Activated CD8-positive, alpha-beta T cell treated with anti-CD3 and anti-CD28 coated beads, Interleukin-2, amount 10 ng/mL, durations not matched to agents 7 days and 5 days (primary cell): Measurements from ENCODE around the gene IGFALS. TPM values are rescaled to one million over a fixed set of nuclear protein-coding genes. Genes with fewer than 3 reads are reported as not detected.

Experiments used
- ATAC-seq: fragments of 150-1000 bp; cut with Tn5 transposase; one replicate; pipeline ENCODE4 v1.10.0; 2021; ENCODE audit warnings: moderate library complexity
- CTCF ChIA-PET: fragments of 350-600 bp; sonication (Branson Sonifier 250); formaldehyde crosslinking; loops from one replicate; lab custom pipeline; 2021; ENCODE audit warnings: antibody characterized with exemption; lab: Charles Lee
- POLR2A ChIA-PET: fragments of 350-600 bp; sonication (Branson Sonifier 250); formaldehyde crosslinking; loops from one replicate; lab custom pipeline; 2021; ENCODE audit warnings: antibody characterized with exemption; lab: Charles Lee
- DNase-seq: peaks from one replicate; pipeline ENCODE4 v3.0.0-alpha.2; 2020
- H3K27ac Mint-ChIP-seq: one replicate; pipeline ENCODE4 v1.8.0; 2021; ENCODE audit warnings: mild to moderate bottlenecking, mixed read lengths
- H3K27me3 Mint-ChIP-seq: one replicate; pipeline ENCODE4 v1.8.0; 2021; ENCODE audit warnings: low read depth, mixed read lengths
- H3K36me3 Mint-ChIP-seq: one replicate; pipeline ENCODE4 v1.8.0; 2021; ENCODE audit warnings: low read depth, mixed read lengths
- H3K4me1 Mint-ChIP-seq: one replicate; pipeline ENCODE4 v1.8.0; 2021; ENCODE audit warnings: low read depth, mixed read lengths
- H3K4me3 Mint-ChIP-seq: one replicate; pipeline ENCODE4 v1.8.0; 2021; ENCODE audit warnings: mild to moderate bottlenecking, mixed read lengths
- H3K9me3 Mint-ChIP-seq: one replicate; pipeline ENCODE4 v1.8.0; 2022; ENCODE audit warnings: mixed read lengths; ENCODE audit not compliant: insufficient read depth
- total RNA-seq, 2 experiments: library from RNA; stranded (reverse); gene quantifications; one replicate each; pipeline ENCODE4 v1.2.3, GENCODE V29; 2021

IGFALS gene
- total RNA-seq, 2 experiments from 2014 or later: 0.13 TPM; not detected in 1

DNA sequence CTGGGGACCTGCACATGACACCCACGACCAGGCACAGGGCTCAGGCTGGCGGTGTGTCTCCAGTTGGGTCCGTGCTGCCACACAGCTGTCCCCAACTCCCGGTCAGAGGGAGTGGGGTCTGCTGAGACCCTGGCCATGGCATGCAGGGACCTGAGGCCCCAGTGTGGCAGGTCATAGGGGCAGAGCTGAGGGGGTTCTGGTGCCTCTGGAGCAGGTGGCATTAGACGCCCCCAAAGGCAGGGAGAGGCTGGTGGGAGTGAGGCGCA, 6.5 kb downstream of the IGFALS start:
- Mint-ChIP-seq H3K27ac (no peak overlapping the region), H3K9me3 (no peaks in the 10 kb centered on the region), H3K36me3 (peaks cover 12% of the 10 kb centered on the region), H3K4me3 (no peak overlapping the region), H3K27me3 (no peaks in the 10 kb centered on the region), H3K4me1 (peaks cover 16% of the 10 kb centered on the region)
- no peak for ATAC-seq
- ChIA-PET POLR2A (no interaction called here), CTCF (no interaction called here)
- no peak for DNase-seq

DNA sequence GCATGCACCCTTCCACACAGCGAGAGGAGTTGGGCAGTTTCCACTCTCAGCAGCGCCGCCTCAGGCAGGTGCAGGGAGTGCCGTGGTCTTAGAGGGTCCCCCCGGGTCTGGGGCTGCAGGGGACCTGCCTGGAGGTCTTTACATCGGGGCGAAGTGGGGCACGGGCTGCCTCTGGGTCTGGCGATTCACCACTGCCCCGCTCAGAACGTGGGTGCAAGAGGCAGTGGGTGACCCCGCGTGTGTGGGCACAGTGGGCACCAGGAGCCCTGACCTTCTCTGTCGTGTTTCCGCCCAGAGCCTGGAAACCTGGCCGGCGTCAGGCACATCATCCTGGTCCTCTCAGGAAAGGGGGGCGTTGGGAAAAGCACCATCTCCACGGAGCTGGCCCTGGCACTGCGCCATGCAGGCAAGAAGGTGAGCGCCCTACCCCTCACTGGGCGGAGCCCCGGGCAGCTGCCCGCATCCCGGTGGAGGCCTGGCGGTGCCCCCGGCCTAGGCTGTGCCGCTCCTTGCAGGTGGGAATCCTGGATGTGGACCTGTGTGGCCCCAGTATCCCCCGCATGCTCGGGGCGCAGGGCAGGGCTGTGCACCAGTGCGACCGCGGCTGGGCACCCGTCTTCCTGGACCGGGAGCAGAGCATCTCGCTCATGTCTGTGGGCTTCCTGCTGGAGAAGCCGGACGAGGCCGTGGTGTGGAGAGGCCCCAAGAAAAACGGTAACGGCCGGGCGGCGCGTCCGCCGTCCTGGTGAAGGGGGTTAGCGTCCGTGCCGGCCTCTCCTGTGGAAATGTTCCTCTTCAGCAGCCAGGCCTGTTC, 7.1 kb downstream of the IGFALS start:
- Mint-ChIP-seq H3K27ac (no peak overlapping the region), H3K4me1 (peaks cover 21% of the 10 kb centered on the region), H3K4me3 (no peak overlapping the region), H3K27me3 (no peaks in the 10 kb centered on the region), H3K9me3 (no peaks in the 10 kb centered on the region), H3K36me3 (peaks cover 15% of the 10 kb centered on the region)
- ChIA-PET POLR2A (no interaction called here), CTCF (no interaction called here)
- ATAC-seq (no peak), DNase-seq (no peak)

GRCh38 chr16:1785846-1786170, 7.7 kb downstream of the IGFALS start:
- Mint-ChIP-seq H3K4me3 (no peak overlapping the region), H3K4me1 (peaks cover 27% of the 10 kb centered on the region), H3K27me3 (no peaks in the 10 kb centered on the region), H3K36me3 (peaks cover 15% of the 10 kb centered on the region), H3K27ac (no peak overlapping the region), H3K9me3 (no peaks in the 10 kb centered on the region)
- ChIA-PET CTCF (no interaction called here), POLR2A (no interaction called here)
- DNase-seq (no peak), ATAC-seq (no peak)

DNA sequence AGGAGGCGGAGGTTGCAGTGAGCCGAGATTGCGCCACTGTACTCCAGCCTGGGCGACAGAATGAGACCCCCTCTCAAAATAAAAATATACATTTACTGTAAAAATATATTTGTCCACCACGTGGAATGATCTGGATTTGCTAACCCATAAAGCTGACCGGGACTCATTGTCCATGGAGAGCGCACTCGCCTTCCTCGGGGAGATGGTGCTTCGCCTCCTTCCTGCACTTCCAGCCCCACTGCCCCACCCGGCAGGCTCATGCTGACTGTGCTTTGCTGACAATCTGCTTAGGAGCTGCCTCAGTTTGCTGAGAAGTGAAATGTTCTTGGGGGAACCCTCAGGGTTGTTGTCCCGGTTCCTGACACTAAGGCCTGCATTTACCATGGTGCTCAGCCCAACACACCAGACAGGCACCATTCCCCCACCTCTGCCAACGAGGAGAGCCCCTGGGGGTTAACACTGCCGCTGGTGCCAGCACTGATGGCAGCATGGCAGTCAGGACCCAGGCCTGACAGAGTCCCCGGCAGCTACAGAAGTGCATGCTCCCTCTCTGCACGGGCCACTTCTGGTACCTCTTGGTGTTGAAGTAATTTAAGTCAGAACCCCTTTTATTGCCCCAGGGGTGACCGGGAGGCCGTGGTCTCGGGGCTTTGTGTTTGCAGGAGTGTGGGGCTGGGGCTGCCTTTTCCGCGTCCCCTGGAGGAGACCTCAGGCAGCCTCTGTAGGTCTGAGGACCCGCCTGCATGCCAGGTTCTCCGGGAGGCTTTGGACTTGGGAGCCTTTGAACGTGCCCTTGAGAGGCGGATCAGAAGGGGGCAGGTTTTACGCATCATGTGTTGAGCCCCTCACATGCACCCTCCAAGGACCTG, 8.3 kb downstream of the IGFALS start:
- H3K4me3 Mint-ChIP-seq: peak overlapping the region; percentile 50
- ChIA-PET POLR2A (interaction anchor here (0.6 to 4.5 kb wide), 3 partner anchors 13 to 709 kb away, joined by 3 to 39 read pairs (median 3); partner anchors contain the start of genes EME2, MRPS34 and NME3), CTCF (no interaction called here)
- peaks cover 31% of the 10 kb centered on the region for H3K4me1 Mint-ChIP-seq
- peaks cover 15% of the 10 kb centered on the region for H3K36me3 Mint-ChIP-seq
- DNase-seq (no peak), ATAC-seq (no peak)
- no peak overlapping the region for H3K27ac Mint-ChIP-seq
- no peaks in the 10 kb centered on the region for H3K27me3 Mint-ChIP-seq
- no peaks in the 10 kb centered on the region for H3K9me3 Mint-ChIP-seq

GRCh38 chr16:1782408-1783264, 10.9 kb downstream of the IGFALS start, which contains the start of the genes NUBP2 and SPSB3:
Gene NUBP2 (plus strand): TSS chr16:1782960. CDS start chr16:1783021, 61 bp downstream.
Gene SPSB3 (minus strand): TSS chr16:1782571. CDS start chr16:1781483, 1,088 bp downstream.
- ChIA-PET POLR2A (interaction anchor here (0.8 to 4.5 kb wide), 11 partner anchors 11 to 361 kb away, joined by 3 to 39 read pairs (median 3); partner anchors contain the start of genes EME2, FAHD1, HAGH and MAPK8IP3), CTCF (interaction anchor here (0.6 to 2.8 kb wide), 11 partner anchors 9 to 474 kb away, joined by 3 to 41 read pairs (median 4); partner anchors contain the start of genes EME2, IFT140, MAPK8IP3 and MRPS34)
- Mint-ChIP-seq H3K4me3 (peak within 1 kb of the TSS; percentile 92), H3K27me3 (no peaks in the 10 kb centered on the region), H3K9me3 (no peaks in the 10 kb centered on the region), H3K27ac (peak within 1 kb of the TSS; percentile 90), H3K4me1 (peaks cover 33% of the 10 kb centered on the region), H3K36me3 (peaks cover 11% of the 10 kb centered on the region)
- DNase-seq (peak; percentile 100), ATAC-seq (peak; percentile 92)

GRCh38 chr16:1781758-1782407, 11.6 kb downstream of the IGFALS start:
- no peaks in the 10 kb centered on the region for H3K9me3 Mint-ChIP-seq
- H3K4me3 Mint-ChIP-seq: peak overlapping the region; percentile 92
- peaks cover 11% of the 10 kb centered on the region for H3K36me3 Mint-ChIP-seq
- DNase-seq (peak; percentile 63), ATAC-seq (peak; percentile 3)
- ChIA-PET POLR2A (interaction anchor here (0.6 to 4.5 kb wide), 7 partner anchors 10 to 360 kb away, joined by 3 to 39 read pairs (median 5); partner anchors contain the start of genes EME2, FAHD1, HAGH and MAPK8IP3), CTCF (interaction anchor here (0.8 to 2.8 kb wide), 8 partner anchors 9 to 473 kb away, joined by 3 to 41 read pairs (median 6); partner anchors contain the start of genes EME2, IFT140, MAPK8IP3 and MRPS34)
- H3K4me1 Mint-ChIP-seq: peaks cover 33% of the 10 kb centered on the region
- no peaks in the 10 kb centered on the region for H3K27me3 Mint-ChIP-seq
- peak overlapping the region; percentile 88 for H3K27ac Mint-ChIP-seq

- Mint-ChIP-seq H3K9me3 (no peaks in the 10 kb centered on the region), H3K27me3 (no peaks in the 10 kb centered on the region), H3K4me3 (peak overlapping the region; percentile 87), H3K27ac (peak overlapping the region; percentile 88), H3K36me3 (peaks cover 13% of the 10 kb centered on the region), H3K4me1 (peaks cover 33% of the 10 kb centered on the region)
- DNase-seq (no peak), ATAC-seq (no peak)
- ChIA-PET POLR2A (interaction anchor here (0.6 to 4.5 kb wide), 3 partner anchors 9 to 359 kb away, joined by 3 to 39 read pairs (median 3); partner anchors contain the start of genes EME2, MRPS34, NME3 and NTHL1), CTCF (interaction anchor here (2.8 kb wide), 1 partner anchor 8 kb away, joined by 41 read pairs; the partner anchor contains the start of genes EME2, MRPS34 and NME3)
Observed at GRCh38 chr16:1781254-1781653, 12.3 kb downstream of the IGFALS start.

- H3K27ac Mint-ChIP-seq: no peak overlapping the region
- ChIA-PET CTCF (no interaction called here), POLR2A (interaction anchor here (0.8 to 4.5 kb wide), 3 partner anchors 9 to 75 kb away, joined by 4 to 39 read pairs (median 6); partner anchors contain the start of genes EME2, MAPK8IP3, MRPS34 and NME3)
- DNase-seq (no peak), ATAC-seq (no peak)
- no peak overlapping the region for H3K4me3 Mint-ChIP-seq
- H3K4me1 Mint-ChIP-seq: peaks cover 33% of the 10 kb centered on the region
- H3K36me3 Mint-ChIP-seq: peaks cover 12% of the 10 kb centered on the region
- H3K9me3 Mint-ChIP-seq: no peaks in the 10 kb centered on the region
- no peaks in the 10 kb centered on the region for H3K27me3 Mint-ChIP-seq
Observed at GRCh38 chr16:1780677-1781072, 12.8 kb downstream of the IGFALS start.

GRCh38 chr16:1779741-1780676, 13.5 kb downstream of the IGFALS start:
- ChIA-PET CTCF (no interaction called here), POLR2A (interaction anchor here (0.8 to 1.0 kb wide), 2 partner anchors 8 to 74 kb away, joined by 4 to 6 read pairs; partner anchors contain the start of gene MAPK8IP3)
- Mint-ChIP-seq H3K4me1 (peaks cover 29% of the 10 kb centered on the region), H3K36me3 (peaks cover 9% of the 10 kb centered on the region), H3K27me3 (no peaks in the 10 kb centered on the region), H3K27ac (no peak overlapping the region), H3K4me3 (peak overlapping the region; percentile 5), H3K9me3 (no peaks in the 10 kb centered on the region)
- DNase-seq (no peak), ATAC-seq (no peak)
